Measurements from ENCODE around the gene RELN. TPM values are rescaled to one million over a fixed set of nuclear protein-coding genes. Genes with fewer than 3 reads are reported as not detected.
A peak's percentile ranks its signal among the peaks of the same experiment; 100 is the strongest.

The RELN gene
- total and polyA plus RNA-seq, 9 of the 15 experiments (the other 6 are each of a cell fraction or from before 2014, with no cell fraction given): 12.9 to 43.2 (median 18.1) TPM

DNA sequence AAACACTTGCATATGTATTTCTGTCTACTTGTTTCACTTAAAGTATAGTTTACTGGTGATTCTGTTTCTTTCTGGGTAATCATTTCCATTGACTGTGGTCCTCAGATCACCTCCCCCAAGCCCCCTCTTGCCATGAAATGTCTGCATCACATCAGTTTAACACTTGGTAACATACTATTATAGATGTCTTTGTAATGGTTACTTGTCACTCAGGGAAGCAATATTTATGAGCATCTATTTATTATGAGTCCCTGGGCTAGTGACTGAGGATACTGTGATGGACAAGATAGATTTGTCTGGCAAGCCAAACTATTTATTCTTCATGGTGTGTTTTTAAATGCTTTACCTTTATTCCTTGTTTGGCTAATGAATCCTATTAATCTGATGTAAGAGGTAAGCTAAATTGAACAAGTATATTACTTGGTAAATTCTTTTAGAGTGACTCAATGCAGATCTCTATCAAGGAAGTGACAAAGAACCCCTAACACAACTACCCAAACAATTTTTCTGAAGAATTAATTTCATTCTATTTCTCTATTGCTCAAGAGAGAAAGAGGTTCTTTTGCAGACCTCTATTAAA, 270.9 kb downstream of the RELN start:
- ChIA-PET POLR2A (no interaction called here), CTCF (ENCODE audit: low intra/inter-chr PET ratio) (no interaction called here)
- H3K27ac ChIP-seq (ENCODE audit: extremely low read depth, low read depth, low read length): no peak overlapping the region
- H2AFZ ChIP-seq (ENCODE audit: low read depth, low read length): no peak overlapping the region
- H3K9me3 ChIP-seq (replicated peaks; ENCODE audit: control insufficient read depth, insufficient read depth, low read depth, low read length): no peaks in the 10 kb centered on the region
- no peaks in the 10 kb centered on the region for H4K20me1 ChIP-seq (replicated peaks; ENCODE audit: control insufficient read depth, insufficient read depth, low read length)
- no peaks in the 10 kb centered on the region for H3K36me3 ChIP-seq (ENCODE audit: control insufficient read depth, insufficient read depth, low read length)
- BruUV-seq (replicated peaks): no TSS peak
- no peaks in the 10 kb centered on the region; a peak in 1 of 5 replicates for H3K4me1 ChIP-seq (replicated peaks in 1 of 2; ENCODE audit: control insufficient read depth in 2 of 2, insufficient read depth in 2 of 2, low read length in 2 of 2)
- no peaks in the 10 kb centered on the region for H3K27me3 ChIP-seq (ENCODE audit: control insufficient read depth in 2 of 2, insufficient read depth in 2 of 2, low read length in 2 of 2)
- no peak for ATAC-seq
- intact Hi-C loops (cut with micrococcal nuclease): no loop called here
- TF ChIP-seq TARDBP (IDR thresholded peaks at IDR 0.05): no peak
- TF ChIP-seq FOSL1 (tag; conservative IDR thresholded peaks at IDR 0.05): peak; percentile 35; the same call in 1 of the 2 replicates
- peak; percentile 7; the same call in 1 of the 2 replicates for TF ChIP-seq JUND (IDR thresholded peaks at IDR 0.05; ENCODE audit: borderline replicate concordance, low read depth, low read length)
- no peak for TF ChIP-seq JUND (tag; IDR thresholded peaks at IDR 0.05; ENCODE audit: borderline replicate concordance, low read depth, low read length)
- TF ChIP-seq TRIM24 (IDR thresholded peaks at IDR 0.05): peak in 1 of 2 experiments; percentile 16; a peak in 1 of 4 replicates
- TF ChIP-seq PML (IDR thresholded peaks at IDR 0.05; ENCODE audit: low read length): no peak
- in situ Hi-C loops (cut with MboI): no loop called here
- no peaks in the 10 kb centered on the region for H3K79me2 ChIP-seq (ENCODE audit: control insufficient read depth, insufficient read depth, low read length)
- no peak overlapping the region for H3K4me2 ChIP-seq (ENCODE audit: insufficient read depth, low read length)
- H3K9ac ChIP-seq (ENCODE audit: insufficient read depth in 1 of 2, low read depth in 2 of 2, low read length in 2 of 2): no peak overlapping the region
- FAIRE-seq: no peak
- no peak overlapping the region for H3K4me3 ChIP-seq
- no peaks in the 10 kb centered on the region for H3K9me1 ChIP-seq (ENCODE audit: control insufficient read depth, insufficient read depth, low read length)
- no peak for DNase-seq (ENCODE audit: extremely low read depth in 1 of 4, low spot score in 3 of 4)

GRCh38 chr7:103717574-103717973, 271.9 kb downstream of the RELN start:
- no peaks in the 10 kb centered on the region for H3K79me2 ChIP-seq (ENCODE audit: control insufficient read depth, insufficient read depth, low read length)
- no peak overlapping the region for H2AFZ ChIP-seq (ENCODE audit: low read depth, low read length)
- 41% methylated on average over 3 of the region's 3 CpGs for WGBS (ENCODE audit: insufficient coverage, low coverage, missing lambda C conversion rate)
- H3K4me3 ChIP-seq: no peak overlapping the region
- intact Hi-C loops (cut with micrococcal nuclease): no loop called here
- H4K20me1 ChIP-seq (replicated peaks; ENCODE audit: control insufficient read depth, insufficient read depth, low read length): no peaks in the 10 kb centered on the region
- no peaks in the 10 kb centered on the region; a peak in 1 of 5 replicates for H3K4me1 ChIP-seq (replicated peaks in 1 of 2; ENCODE audit: control insufficient read depth in 2 of 2, insufficient read depth in 2 of 2, low read length in 2 of 2)
- in situ Hi-C loops (cut with MboI): no loop called here
- DNase-seq (ENCODE audit: extremely low read depth in 1 of 4, low spot score in 3 of 4) (no peak), FAIRE-seq (no peak), ATAC-seq (no peak)
- H3K4me2 ChIP-seq (ENCODE audit: insufficient read depth, low read length): no peak overlapping the region
- no TSS peak for BruUV-seq (replicated peaks)
- CTCF ChIA-PET (ENCODE audit: low intra/inter-chr PET ratio): interaction anchor here (0.7 kb wide), 1 partner anchor 55 kb away, joined by 3 read pairs; no protein-coding TSS in a partner anchor
- H3K9ac ChIP-seq (ENCODE audit: insufficient read depth in 1 of 2, low read depth in 2 of 2, low read length in 2 of 2): no peak overlapping the region
- POLR2A ChIA-PET: no interaction called here
- H3K27ac ChIP-seq (ENCODE audit: extremely low read depth, low read depth, low read length): no peak overlapping the region
- no peaks in the 10 kb centered on the region for H3K27me3 ChIP-seq (ENCODE audit: control insufficient read depth in 2 of 2, insufficient read depth in 2 of 2, low read length in 2 of 2)
- H3K36me3 ChIP-seq (ENCODE audit: control insufficient read depth, insufficient read depth, low read length): no peaks in the 10 kb centered on the region
- no peaks in the 10 kb centered on the region for H3K9me1 ChIP-seq (ENCODE audit: control insufficient read depth, insufficient read depth, low read length)
- H3K9me3 ChIP-seq (replicated peaks; ENCODE audit: control insufficient read depth, insufficient read depth, low read depth, low read length): no peaks in the 10 kb centered on the region
- no peak for TF ChIP-seq TBP (optimal IDR thresholded peaks at IDR 0.05; ENCODE audit: low read depth, low read length)
- no peak for TF ChIP-seq CREBBP (IDR thresholded peaks at IDR 0.05; ENCODE audit: low read depth, low read length)
- no peak for TF ChIP-seq ZNF124 (CRISPR knock-in tag; IDR thresholded peaks at IDR 0.05)
- TF ChIP-seq NELFE (IDR thresholded peaks at IDR 0.05; ENCODE audit: insufficient read depth, insufficient read length): no peak
- TF ChIP-seq ZNF644 (tag; IDR thresholded peaks at IDR 0.05; ENCODE audit: low read depth): no peak
- no peak for TF ChIP-seq TCF7L2 (IDR thresholded peaks at IDR 0.05; ENCODE audit: low read depth, low read length)
- TF ChIP-seq ZNF76 (CRISPR knock-in tag; IDR thresholded peaks at IDR 0.05; ENCODE audit: borderline replicate concordance): no peak
- TF ChIP-seq MEF2D (tag; conservative IDR thresholded peaks at IDR 0.05; ENCODE audit: low read depth): no peak
- no peak for TF ChIP-seq SMAD1 (IDR thresholded peaks at IDR 0.05; ENCODE audit: low read depth, low read length, partially characterized antibody)
- no peak for TF ChIP-seq TBL1XR1 (IDR thresholded peaks at IDR 0.05; ENCODE audit: low read length in 2 of 2)
- TF ChIP-seq ZFP91 (CRISPR knock-in tag; IDR thresholded peaks at IDR 0.05): no peak
- no peak for TF ChIP-seq PRPF4 (IDR thresholded peaks at IDR 0.05; ENCODE audit: insufficient read depth, low read depth, low read length, poor library complexity, severe bottlenecking)
